GM19025 (cell line): ENCODE results near the gene ESPN.

Experiments used
- ATAC-seq: cut with Tn5 transposase; IDR thresholded peaks from one replicate; pipeline ENCODE4 v1.9.1; 2021; ENCODE audit warnings: mild to moderate bottlenecking, low read depth, moderate library complexity; ENCODE audit not compliant: unreplicated experiment

Gene ESPN

DNA sequence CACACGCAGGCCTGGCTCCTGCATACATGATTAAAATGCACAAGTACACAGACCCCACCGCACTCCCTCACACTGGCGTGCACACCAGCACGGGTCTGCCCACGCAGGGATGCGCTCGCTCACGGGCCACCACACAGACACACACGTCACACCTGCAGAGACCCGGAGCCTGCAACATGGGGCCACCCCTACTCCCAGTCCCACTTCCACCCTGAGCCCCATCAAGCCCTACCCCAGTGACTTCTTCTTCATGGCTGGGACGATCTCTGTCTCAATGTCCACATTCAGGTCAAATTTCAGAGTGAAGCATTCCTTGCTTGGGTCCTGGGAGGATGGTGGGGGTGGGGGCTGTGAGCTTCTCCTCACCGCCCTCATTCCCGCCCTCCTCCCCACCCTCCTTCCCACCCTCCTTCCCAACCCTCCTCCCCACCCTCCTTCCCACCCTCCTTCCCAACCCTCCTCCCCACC, 50.3 kb downstream of the ESPN start:
- ATAC-seq = no peak

DNA sequence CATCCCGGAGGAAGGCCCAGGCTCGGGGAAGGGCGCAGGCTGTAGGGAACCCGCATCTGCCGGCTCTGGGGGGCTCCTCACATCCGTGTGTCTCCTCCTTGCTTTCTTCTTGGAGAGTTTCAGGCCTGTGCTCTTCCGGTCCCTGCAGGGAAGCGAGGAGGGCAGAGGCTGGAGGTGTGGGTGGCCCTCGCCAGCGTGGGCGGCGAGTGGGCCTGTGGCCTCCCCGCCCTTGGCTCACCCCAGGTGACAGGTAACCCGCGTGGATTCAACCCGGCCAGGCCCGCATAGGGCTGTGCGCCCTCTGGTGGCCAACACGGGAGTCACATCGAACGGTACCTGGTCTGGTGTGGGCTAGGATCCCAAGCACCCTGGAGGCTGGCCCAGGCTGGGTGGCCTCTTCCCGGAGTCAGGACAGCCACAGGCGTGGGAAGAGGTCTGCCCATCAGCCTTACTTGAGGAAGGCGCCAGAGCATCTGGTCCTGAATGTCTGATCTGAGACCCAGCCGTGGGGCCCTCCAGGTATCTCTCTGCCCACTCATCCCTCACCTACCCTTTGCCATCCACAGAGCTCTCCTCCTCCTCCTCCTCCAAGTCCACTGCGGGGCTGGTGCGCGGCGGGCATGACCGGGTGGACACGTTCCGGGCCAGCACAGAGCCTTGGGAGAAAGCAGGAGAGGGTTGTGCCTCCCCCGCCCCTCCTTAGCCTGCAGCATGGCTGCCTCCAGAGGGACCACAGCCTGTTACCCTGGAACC, 51.0 kb downstream of the ESPN start:
- ATAC-seq = no peak

DNA sequence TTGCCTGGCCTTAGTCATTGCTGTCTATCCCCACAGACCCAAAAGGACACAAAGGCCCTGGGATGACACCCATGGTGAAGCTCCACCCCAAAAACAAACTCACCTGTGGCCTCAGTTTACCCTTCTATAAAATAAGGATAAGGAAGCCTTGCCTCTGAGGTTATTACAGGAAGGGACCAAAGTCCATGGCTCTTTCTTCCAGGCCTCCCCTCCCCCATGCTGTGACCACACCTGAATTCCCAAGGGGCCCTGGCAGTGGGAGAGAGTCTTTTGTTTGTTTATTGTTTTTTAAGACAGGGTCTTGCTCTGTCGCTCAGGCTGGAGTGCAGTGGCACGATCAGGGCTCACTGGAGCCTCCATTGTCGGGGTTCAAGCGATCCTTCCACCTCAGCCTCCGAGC, 51.9 kb downstream of the ESPN start:
- ATAC-seq = no peak

DNA sequence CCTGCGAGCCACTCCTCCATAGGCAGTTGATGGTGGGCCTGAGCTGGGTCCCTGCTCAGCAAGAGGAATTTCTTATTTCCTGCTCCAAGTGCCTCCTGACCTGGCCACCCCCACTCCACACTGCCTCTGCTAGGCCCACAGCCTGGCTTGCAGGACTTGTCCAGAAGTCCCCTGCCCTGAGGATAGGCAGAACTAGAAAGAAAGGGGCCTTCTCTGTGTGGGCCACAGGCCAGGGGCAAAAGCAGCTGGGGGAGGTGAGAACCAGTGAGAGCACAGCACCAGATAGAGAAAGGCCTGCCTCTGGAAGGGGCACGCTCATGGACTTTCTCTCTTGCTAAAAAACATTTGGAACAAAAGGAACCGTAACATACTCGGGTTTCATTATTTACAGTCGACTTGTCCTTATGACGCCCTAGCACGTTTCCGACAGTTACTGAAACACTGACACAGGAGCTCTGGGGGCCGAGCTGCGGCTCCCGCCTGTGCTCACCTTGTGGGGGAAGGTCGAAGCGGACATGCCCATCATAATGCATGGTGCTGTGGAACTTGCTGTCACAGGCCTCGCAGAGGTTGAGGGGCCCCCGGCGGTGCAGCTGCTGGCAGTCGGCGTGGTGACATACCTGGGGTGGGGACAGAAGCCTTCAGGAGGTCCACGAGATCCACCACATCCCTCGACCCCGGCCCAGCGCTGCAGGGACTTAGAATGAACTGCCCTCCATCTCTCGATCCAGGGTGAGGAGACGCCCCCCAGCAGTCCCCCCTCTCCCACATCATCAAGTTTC, 52.7 kb downstream of the ESPN start:
- ATAC-seq = no peak

DNA sequence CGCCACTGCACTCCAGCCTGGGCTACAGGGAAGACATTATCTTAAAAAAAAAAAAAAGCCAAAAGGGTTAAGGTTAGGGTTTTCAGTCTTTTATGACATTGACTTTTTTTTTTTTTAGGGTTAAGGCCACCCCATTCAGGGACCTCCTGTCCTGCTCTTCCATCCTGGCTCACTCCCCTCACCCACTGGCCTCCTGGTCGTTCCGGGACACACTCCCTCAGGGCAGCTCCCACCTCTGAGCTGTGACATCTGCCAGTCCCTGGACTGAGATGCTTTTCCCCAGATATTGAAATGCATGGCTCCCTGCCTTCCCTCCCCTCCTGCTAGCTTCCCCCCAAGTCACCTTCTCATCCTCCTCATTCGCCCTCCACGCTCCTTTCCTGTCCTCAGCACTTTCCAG, 57.2 kb downstream of the ESPN start:
- ATAC-seq = no peak

DNA sequence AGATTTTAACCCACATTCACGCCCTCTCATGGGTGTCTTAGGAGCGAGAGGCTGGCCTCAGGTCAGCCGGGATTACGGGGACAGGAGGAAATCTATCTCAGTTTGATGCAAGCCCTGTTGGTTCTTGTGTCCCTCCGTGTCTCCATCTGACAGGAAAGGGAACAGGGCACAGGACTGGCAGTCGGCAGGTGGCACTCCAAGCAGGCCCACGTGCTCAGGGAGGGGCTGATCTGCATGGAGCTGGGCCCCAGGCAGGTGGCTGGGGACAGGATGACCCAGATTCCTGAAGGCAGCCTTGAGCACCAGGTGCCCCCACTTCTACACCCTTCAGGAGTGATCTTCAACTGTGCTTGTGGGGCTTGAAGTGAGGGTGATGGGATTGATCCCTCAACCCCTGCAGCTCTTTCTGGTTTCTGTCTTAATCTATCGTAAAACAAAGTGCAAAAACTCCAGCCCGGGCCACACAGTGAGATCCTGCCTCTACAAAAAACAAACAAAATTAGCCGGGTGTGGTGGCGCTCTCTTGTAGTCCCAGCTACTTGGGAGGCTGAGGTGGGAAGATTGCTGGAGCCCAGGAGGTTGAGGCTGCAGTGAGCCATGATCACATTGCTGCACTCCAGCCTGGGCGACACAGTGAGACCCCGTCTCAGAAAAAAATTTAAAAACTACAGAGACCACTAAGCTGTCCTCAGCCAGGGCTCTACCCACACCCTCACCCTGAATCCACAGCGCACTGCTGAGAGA, 58.6 kb downstream of the ESPN start:
- ATAC-seq = no peak

DNA sequence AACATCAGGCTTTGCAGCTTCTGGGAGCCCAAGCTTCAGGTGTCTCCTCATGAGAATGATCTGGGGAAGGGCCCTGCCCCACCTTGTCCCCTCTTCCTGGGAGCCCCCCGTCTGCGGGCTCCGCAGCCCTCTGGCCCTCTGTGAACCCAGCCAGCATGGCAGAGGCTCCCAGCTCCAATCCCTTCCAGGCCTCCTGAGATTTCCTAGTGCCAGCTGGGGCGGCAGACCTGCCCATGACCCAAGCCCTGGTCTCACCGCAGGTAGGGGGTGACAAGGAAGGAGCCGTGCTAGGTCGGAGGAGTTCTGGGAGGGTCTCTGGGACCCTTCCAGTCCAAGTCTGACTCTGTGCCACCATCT, 59.2 kb downstream of the ESPN start:
- ATAC-seq = no peak

DNA sequence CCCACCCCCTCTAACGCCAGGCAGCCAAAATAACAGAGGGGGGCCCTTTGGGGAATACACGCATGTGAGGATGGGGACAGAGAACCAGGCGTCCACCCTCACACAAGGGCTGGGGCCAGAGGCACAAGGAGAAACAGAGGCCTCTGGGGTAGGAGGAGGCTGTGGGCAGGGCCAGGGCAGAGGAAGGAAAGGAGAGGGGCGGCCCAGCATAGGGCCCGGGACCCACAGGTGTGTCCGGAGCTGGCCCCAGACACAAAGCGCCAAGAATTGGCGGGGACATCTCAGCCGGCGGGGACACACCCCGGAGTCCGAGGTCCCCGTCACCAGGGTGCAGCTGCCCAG, 60.2 kb downstream of the ESPN start:
- no peak for ATAC-seq

DNA sequence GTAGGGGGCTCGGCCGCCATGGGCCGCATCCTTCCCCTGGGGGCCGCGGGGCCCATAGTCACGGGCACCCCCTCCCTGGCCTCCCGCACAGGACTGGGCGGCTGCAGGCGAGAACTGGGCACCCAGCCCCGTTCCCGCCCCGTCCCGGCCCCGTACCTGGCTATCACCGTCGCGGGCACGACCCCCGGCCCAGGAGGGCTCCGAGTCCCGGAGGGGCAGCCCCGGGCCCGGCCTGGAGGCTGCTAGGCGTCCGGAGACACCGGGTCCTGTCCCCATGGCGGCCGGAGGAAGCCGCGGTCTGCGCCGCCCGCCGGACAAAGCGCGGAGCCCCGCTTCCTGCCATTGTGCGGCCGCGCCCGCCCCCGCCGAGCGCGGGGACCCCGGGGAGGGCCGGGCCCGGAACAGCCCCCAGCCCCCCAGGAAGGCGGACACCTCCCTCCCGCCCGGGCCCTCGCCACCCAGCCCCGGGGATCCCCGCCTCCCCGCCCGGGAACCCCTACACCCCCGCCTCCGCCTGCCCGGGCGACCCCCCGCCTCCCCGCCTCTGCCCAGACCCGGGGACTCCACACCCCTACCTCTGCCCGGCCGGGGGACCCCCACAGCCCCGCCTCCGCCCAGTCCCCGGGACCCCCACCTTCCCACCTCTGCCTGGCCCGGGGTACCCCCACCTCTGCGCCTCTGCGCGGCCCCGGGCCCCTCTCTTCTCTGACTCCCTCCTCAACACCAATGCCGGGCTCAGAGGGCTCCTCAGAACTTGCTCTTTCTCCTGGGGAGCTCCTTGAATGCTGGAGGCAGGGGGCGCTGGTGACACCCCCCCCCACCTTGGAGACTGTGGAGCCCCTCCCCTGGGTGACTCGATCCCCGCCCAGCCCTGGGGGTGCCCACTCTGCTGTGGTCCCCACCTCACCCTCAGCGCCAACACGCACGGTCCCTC, 60.9 kb downstream of the ESPN start:
- no peak for ATAC-seq

DNA sequence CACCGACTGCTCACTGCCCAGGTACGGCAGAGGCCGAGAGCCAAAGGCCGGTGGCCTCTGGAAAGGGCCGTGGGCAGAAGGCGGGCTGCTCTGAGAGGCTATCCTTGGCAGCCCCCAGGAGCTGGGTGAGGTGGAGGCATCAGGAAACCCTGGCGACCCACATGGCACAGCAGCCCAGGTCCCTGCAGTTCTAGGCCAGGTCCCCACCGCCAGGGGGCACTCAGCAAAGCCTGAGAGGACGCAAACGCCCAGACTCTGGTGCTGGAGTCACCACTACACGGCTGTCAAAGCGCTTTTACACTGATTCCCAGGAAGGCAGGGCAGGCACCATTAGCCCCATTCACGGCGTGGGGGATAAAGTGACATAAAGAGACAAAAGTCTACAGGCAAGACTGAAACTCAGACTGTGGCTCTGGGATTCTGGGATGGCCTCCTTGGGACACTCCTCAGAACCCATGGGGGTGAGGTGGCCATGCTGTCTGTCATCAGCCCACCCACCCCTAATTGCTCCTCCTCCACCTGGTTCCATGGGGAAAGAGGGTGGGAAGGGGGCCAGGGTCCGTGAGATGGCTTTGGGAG, 61.9 kb downstream of the ESPN start:
- ATAC-seq = no peak

DNA sequence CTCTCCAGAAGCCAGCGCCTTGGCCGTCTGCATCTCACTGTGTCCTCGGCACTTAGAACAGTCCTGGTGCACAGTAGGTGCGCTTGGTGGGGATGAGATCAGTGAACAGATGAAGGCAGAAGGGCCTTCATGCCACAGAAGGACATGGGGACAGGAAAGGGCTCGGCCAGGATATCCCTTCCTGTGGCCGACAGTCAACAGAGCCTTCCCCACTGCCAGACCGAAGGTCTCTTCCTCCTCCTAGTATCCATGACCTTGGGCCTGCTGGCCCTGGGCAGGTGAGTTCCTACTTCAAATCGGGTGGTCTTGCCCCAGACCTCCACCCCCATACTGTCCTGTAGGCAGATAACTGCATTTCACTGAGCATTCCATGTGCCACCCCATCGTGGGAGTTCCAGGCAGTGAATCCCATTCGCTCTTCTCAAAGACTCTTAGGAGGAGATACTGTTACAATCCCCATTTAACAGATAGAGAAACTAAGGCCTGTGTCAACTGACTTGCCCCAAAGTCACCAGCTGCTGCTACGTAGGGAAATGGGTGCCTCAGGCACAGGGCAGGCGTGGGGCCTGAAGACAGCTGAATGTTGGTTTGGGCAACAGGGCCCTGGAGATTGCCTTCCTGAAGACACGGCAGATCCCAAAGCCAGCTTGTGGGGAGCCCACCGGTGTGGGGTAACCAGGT, 63.4 kb downstream of the ESPN start:
- ATAC-seq = no peak

DNA sequence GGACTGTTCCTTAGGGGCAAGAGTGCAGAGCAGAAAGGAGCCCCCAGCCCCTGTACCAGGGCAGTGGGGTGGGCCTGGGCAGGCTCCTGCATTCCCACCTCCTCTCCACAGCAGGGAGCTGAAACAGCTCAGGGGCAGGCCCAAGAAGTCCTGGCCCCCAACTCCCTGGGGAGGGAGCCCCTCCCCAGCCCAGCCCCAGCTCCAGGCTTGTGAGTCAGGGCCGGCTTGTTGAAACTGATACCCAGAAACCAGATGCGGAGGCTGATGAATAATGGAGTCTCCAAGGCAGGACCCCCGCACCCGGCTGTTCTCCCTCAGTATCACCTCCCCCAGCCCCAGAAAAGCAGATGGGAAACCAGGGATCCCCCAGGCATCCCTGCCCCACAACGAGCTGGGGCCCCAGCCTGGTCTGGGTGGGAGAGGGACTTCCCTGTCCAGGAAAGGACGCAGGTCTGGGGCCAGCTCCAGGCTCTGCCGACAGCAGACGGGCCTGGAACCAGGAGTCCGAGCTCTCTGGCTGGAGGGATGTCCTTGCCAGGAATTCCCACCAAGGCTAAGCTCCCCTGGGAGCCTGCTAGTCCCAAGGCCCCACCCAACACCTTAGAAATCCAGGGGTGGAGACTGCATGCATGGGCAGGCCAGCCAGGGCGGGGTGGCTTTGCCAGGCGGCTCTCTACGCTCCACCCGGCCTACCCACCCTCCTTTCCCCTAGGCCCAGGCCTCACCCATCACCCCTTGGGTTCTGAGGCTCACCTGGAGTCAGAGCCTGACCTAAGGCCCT, 64.2 kb downstream of the ESPN start:
- ATAC-seq = no peak

DNA sequence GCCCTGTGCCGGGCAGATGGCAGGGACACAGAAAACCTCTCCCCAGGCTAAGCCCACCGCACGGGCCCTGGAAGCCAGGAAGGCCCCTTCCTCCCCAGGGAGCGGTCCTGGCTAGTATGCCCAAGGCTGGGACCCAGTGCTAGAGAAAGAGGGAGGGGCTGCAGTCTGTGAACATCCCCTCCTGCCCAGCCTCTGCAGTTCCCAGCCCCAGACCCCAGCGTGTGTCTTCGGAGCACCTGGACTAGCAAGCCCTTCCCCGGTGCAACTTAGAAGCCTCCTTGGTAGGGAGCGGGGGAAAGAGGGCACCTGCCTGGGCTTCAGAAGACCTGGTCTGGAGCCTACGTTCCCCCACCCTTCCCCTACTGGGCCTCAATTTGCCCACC, 64.8 kb downstream of the ESPN start:
- no peak for ATAC-seq

DNA sequence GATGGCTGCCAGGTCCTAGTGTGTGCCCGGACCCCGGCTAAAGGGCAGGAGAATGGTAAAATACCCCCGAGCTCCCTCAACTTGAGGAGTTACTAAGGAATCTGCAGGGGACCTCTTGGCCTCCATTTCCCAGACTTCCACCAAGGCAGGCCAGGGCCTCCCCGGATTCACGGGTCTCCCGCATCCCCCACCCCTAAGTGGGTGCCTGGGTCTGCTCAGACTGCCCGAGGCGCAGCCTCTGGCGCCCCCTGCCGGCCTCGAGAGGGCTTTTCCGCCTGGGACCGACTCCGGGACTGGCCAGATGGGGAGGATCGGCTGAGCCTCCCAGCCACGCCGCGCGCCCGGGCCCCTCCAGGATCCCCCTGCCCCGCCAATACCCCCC, 65.2 kb downstream of the ESPN start:
- ATAC-seq = no peak

DNA sequence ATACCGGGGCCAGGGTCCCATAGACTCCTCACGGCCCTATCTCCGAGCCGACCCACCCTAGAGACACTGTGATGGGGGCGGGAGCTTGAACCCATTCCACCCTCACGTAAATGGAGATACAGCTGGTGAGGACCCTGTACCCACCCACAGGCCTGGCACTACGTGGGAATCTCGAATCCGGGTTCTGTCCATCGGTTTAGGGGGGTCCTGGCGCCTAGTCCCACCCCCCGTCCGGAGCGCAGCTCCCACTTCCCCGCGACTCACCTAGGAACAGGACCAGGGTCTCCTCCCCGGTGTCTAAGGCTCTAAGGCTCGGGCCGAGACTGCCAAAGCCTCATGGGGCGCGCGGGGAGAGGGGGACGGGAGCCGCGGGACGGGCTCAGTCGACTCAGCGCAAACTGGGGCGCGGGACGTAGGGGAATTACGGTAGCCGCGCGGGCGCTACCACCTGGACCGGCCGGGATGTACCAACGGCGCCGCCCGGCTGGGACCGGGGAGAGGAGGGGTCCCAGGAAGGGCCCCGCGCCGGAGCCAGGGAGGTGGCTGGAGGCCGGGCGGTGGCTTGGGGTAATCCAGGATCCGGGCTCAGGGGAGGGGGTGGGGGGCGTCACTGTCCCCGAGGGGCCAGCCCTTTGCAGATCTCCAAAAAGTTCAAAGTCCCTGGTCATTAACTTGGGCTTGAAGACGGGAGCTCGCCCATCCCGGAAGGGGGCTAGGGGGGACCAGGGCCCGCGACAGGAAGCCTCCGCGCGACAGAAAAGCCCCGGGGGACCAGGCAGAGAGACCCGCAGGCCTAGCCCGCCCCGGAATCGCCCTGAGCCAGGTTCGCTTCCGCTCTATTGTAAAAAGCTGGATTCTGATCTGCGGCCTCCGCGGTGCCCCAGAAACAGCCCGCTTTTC, 65.9 kb downstream of the ESPN start:
- ATAC-seq = no peak

DNA sequence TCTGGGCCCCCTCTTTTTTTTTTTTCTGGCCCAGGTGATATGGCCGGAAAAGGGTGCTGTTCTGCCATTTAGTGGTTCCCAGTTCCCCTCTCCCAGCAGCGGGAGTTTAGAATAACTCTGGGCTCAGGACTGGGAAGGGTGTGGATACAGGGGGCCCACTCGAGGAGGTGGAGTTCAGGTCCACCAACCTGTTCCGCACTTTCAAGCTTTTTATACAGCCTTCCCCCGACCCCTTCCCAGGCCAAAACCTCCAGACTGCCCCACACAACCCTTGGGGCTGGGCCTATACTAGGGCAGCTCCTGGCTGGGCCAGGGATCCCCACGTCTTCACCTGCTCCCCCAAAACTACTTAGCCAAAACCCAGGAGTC, 66.5 kb downstream of the ESPN start:
- no peak for ATAC-seq

DNA sequence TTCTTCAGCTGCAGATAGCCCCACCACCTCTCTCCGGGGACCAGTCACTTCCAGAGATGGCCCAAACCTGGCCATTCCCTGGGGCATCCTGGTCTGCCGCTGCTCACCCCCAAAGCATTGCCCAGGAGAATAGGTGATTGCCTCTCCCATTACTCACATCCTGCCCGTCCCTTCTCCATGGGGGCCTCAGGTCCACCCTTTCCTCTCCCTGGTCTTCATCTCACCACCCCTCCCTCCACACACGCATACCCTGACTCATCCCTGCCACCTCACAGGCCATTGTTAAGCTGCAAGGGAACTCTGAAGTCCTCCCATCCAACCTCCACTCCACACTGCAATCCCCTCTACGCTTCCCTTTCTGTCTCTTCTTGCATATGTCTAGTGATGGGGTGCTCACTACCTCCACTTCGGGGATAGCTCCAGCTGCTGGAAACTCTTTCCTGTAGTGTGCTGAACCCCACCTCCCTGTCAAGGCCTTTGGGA, 66.9 kb downstream of the ESPN start, which contains the start of gene PLEKHG5:
TSS of gene PLEKHG5 (minus strand) at position 188 of the 483 bp plus-strand sequence. CDS start 14,096 bp downstream, outside the sequence.
- no peak for ATAC-seq

DNA sequence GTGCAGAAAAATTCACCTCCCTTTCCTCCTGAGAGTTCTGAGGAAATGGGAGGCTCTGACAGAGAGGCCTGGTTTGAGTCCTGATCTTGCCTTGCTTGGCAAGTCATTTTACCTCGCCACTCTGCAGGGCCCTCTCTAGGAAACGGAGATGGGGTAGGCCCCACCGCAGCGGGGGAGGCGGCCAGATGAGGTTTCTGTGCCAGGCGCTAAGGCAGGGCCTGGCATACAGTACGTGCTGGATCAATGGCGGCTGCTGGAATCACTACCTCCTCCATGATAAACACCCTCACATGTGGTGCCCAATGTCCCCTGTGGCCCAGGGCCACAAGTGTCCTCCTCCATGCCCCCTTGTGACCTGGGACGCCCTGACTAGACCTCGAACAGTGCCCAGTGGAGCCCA, 67.4 kb downstream of the ESPN start:
- no peak for ATAC-seq
